ENCODE results near the gene MGAT3.

Gene MGAT3

GRCh38 chr22:39446239-39446721 lies 10.5 kb upstream of the MGAT3 start:
- peak overlapping the region in 7 of 11 experiments; percentile 13 to 58 (median 43); a peak in 14 of 22 replicates for H3K9ac ChIP-seq
- H3K4me2 ChIP-seq: peak overlapping the region; percentile 56 to 90 (median 80)
- H3K36me3 ChIP-seq: no peaks in the 10 kb centered on the region
- H3K4me1 ChIP-seq: peaks cover 38 to 85% (median 69%) of the 10 kb centered on the region in 10 experiments
- peaks cover 0 to 31% (median 0%) of the 10 kb centered on the region in 11 experiments; a peak in 4 of 22 replicates for H3K27me3 ChIP-seq
- TF ChIP-seq Cebpa-rat (IDR thresholded peaks at IDR 0.05): no peak
- H3K4me3 ChIP-seq: no peak overlapping the region
- no peaks in the 10 kb centered on the region for H4K20me1 ChIP-seq
- peak overlapping the region in 8 of 11 experiments; percentile 9 to 68 (median 52); a peak in 15 of 22 replicates for H3K27ac ChIP-seq
- H3K9me3 ChIP-seq (replicated peaks in 1 of 11): no peaks in the 10 kb centered on the region

- TF ChIP-seq Cebpa-rat (IDR thresholded peaks at IDR 0.05): no peak
- Histone ChIP-seq H3K4me2 (peak overlapping the region; percentile 50 to 90 (median 80)), H3K9ac (peak overlapping the region in 4 of 11 experiments; percentile 2 to 34 (median 16); a peak in 6 of 22 replicates)
Observed at GRCh38 chr22:39448205-39449054, 8.4 kb upstream of the MGAT3 start.

GRCh38 chr22:39449708-39450107 lies 7.1 kb upstream of the MGAT3 start:
- Histone ChIP-seq H3K9ac (peak overlapping the region in 3 of 11 experiments; percentile 7 to 13 (median 12); a peak in 1 of 22 replicates), H3K4me1 (peaks cover 38 to 85% (median 63%) of the 10 kb centered on the region in 10 experiments), H3K4me3 (no peak overlapping the region), H3K9me3 (replicated peaks in 1 of 11) (no peaks in the 10 kb centered on the region), H4K20me1 (no peaks in the 10 kb centered on the region), H3K27me3 (peaks cover 0 to 31% (median 0%) of the 10 kb centered on the region in 11 experiments; a peak in 4 of 22 replicates), H3K27ac (no peak overlapping the region), H3K4me2 (peak overlapping the region; percentile 40 to 90 (median 80); a peak in 21 of 22 replicates), H3K36me3 (no peaks in the 10 kb centered on the region)
- no peak for TF ChIP-seq Cebpa-rat (IDR thresholded peaks at IDR 0.05)

More at GRCh38 chr22:39448205-39449054, 8.4 kb upstream of the MGAT3 start:
- Histone ChIP-seq H3K9me3 (replicated peaks in 1 of 11) (no peaks in the 10 kb centered on the region), H3K27me3 (peaks cover 0 to 31% (median 0%) of the 10 kb centered on the region in 11 experiments; a peak in 4 of 22 replicates), H3K4me3 (no peak overlapping the region; a peak in 1 of 20 replicates), H4K20me1 (no peaks in the 10 kb centered on the region), H3K36me3 (no peaks in the 10 kb centered on the region), H3K4me1 (peaks cover 38 to 84% (median 60%) of the 10 kb centered on the region in 10 experiments), H3K27ac (peak overlapping the region in 2 of 11 experiments; percentile 64 to 68; a peak in 2 of 22 replicates)

- Histone ChIP-seq H3K4me1 (peaks cover 38 to 78% (median 57%) of the 10 kb centered on the region in 10 experiments), H3K4me2 (peak overlapping the region in 5 of 11 experiments; percentile 64 to 90 (median 86); a peak in 7 of 22 replicates), H3K9ac (no peak overlapping the region), H3K27me3 (peaks cover 0 to 28% (median 0%) of the 10 kb centered on the region in 11 experiments; a peak in 4 of 22 replicates), H3K36me3 (no peaks in the 10 kb centered on the region), H3K4me3 (no peak overlapping the region), H3K9me3 (replicated peaks in 1 of 11) (no peaks in the 10 kb centered on the region), H4K20me1 (no peaks in the 10 kb centered on the region), H3K27ac (no peak overlapping the region)
- no peak for TF ChIP-seq Cebpa-rat (IDR thresholded peaks at IDR 0.05)
Observed at GRCh38 chr22:39450258-39450955, 6.4 kb upstream of the MGAT3 start.

- no peaks in the 10 kb centered on the region for H4K20me1 ChIP-seq
- peaks cover 22 to 55% (median 34%) of the 10 kb centered on the region in 10 experiments for H3K4me1 ChIP-seq
- H3K27ac ChIP-seq: no peak overlapping the region
- no peaks in the 10 kb centered on the region for H3K9me3 ChIP-seq (replicated peaks in 1 of 11)
- no peak for TF ChIP-seq Cebpa-rat (IDR thresholded peaks at IDR 0.05)
- H3K27me3 ChIP-seq: peaks cover 0 to 19% (median 4%) of the 10 kb centered on the region in 11 experiments; a peak in 11 of 22 replicates
- H3K9ac ChIP-seq: no peak overlapping the region
- no peak overlapping the region for H3K4me2 ChIP-seq
- no peak overlapping the region for H3K4me3 ChIP-seq
- H3K36me3 ChIP-seq: no peaks in the 10 kb centered on the region
Observed at GRCh38 chr22:39452740-39453040, 4.1 kb upstream of the MGAT3 start.

GRCh38 chr22:39453765-39454378 lies 2.9 kb upstream of the MGAT3 start:
- Histone ChIP-seq H3K36me3 (no peaks in the 10 kb centered on the region), H3K9me3 (replicated peaks in 1 of 11) (no peaks in the 10 kb centered on the region), H3K4me2 (peak overlapping the region in 5 of 11 experiments; percentile 12 to 30 (median 21); a peak in 6 of 22 replicates), H3K9ac (no peak overlapping the region), H3K4me3 (no peak overlapping the region), H4K20me1 (no peaks in the 10 kb centered on the region), H3K4me1 (peaks cover 19 to 53% (median 32%) of the 10 kb centered on the region in 10 experiments), H3K27ac (no peak overlapping the region), H3K27me3 (peaks cover 0 to 19% (median 11%) of the 10 kb centered on the region in 11 experiments; a peak in 12 of 22 replicates)
- no peak for TF ChIP-seq Cebpa-rat (IDR thresholded peaks at IDR 0.05)

GRCh38 chr22:39454385-39454871 lies 2.4 kb upstream of the MGAT3 start:
- H3K9ac ChIP-seq: no peak overlapping the region
- no peaks in the 10 kb centered on the region for H4K20me1 ChIP-seq
- H3K4me1 ChIP-seq: peaks cover 15 to 49% (median 28%) of the 10 kb centered on the region in 10 experiments
- peaks cover 0 to 18% (median 11%) of the 10 kb centered on the region in 11 experiments; a peak in 12 of 22 replicates for H3K27me3 ChIP-seq
- peak overlapping the region in 7 of 11 experiments; percentile 5 to 36 (median 15); a peak in 9 of 22 replicates for H3K4me2 ChIP-seq
- TF ChIP-seq Cebpa-rat (IDR thresholded peaks at IDR 0.05): no peak
- no peaks in the 10 kb centered on the region for H3K36me3 ChIP-seq
- H3K4me3 ChIP-seq: no peak overlapping the region
- H3K27ac ChIP-seq: no peak overlapping the region
- no peaks in the 10 kb centered on the region for H3K9me3 ChIP-seq (replicated peaks in 1 of 11)

- peaks cover 15 to 45% (median 28%) of the 10 kb centered on the region in 10 experiments for H3K4me1 ChIP-seq
- H3K9me3 ChIP-seq (replicated peaks in 1 of 11): no peaks in the 10 kb centered on the region
- H3K4me2 ChIP-seq: peak overlapping the region; percentile 85 to 99 (median 93); a peak in 21 of 22 replicates
- peaks cover 0 to 18% (median 11%) of the 10 kb centered on the region in 11 experiments; a peak in 12 of 22 replicates for H3K27me3 ChIP-seq
- H3K27ac ChIP-seq: peak overlapping the region; percentile 57 to 81 (median 71); a peak in 20 of 22 replicates
- peak overlapping the region; percentile 61 to 78 (median 71) for H3K4me3 ChIP-seq
- no peaks in the 10 kb centered on the region for H4K20me1 ChIP-seq
- peak overlapping the region; percentile 74 to 86 (median 81) for H3K9ac ChIP-seq
- TF ChIP-seq Cebpa-rat (IDR thresholded peaks at IDR 0.05): no peak
- H3K36me3 ChIP-seq: no peaks in the 10 kb centered on the region
Observed at GRCh38 chr22:39457198-39457555, 365 bp downstream of the MGAT3 start.
